Fibroblast of mammary gland (primary cell): ENCODE measurements around the gene UST.
"Not testable (repeated sequence)": the region's sequence is repeated elsewhere in the genome, so short reads cannot be mapped to it uniquely, and the experiment has no call there.

Source experiments
- DNase-seq: peaks from one replicate; pipeline ENCODE4 v3.0.0-alpha.2; 2010; ENCODE audit warnings: low read depth
- H3K4me3 ChIP-seq: 2 replicates; pipeline ENCODE4 v1.5.1; 2011; ENCODE audit warnings: low read depth, mild to moderate bottlenecking, low read length, moderate library complexity; ENCODE audit not compliant: control insufficient read depth
- TF ChIP-seq, protein P1 (sequence below): conservative IDR thresholded peaks from 2 replicates; pipeline ENCODE4 v1.5.1; 2011; ENCODE audit warnings: low read depth, low read length, inconsistent platforms; ENCODE audit not compliant: control insufficient read depth, insufficient read depth

UST gene

DNA sequence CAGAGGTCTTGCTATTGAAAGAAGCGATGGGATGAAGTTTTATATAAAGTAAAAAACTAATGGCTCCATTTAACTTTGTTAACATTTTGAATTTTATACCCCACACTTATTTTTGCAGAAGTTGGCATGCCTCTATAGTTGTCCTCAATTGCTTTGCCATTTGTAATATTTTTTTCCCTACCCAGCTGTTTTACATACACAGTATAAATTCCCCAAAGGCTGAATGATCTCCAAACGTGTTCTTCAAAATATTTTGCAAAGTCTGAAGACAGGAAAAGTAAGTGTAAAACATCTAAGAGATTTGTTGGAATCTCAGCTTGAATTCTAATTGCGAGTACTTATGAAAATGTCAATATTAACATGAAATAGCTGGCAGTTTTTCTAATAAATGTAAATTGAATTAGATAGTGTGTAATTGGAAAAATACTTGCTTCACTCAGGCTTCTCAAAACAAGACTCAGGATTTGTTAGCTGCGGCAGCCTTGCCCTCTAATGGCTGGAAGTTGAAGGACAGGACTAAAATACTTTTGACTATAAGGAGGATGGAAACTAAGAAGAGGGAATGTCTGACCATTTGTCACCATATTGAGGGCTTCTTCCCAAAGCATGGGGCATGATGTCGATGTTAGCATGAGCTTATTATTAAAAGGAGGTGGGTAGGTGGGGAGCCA lies 226.8 kb downstream of the UST start:
- TF ChIP-seq, protein P1, sequence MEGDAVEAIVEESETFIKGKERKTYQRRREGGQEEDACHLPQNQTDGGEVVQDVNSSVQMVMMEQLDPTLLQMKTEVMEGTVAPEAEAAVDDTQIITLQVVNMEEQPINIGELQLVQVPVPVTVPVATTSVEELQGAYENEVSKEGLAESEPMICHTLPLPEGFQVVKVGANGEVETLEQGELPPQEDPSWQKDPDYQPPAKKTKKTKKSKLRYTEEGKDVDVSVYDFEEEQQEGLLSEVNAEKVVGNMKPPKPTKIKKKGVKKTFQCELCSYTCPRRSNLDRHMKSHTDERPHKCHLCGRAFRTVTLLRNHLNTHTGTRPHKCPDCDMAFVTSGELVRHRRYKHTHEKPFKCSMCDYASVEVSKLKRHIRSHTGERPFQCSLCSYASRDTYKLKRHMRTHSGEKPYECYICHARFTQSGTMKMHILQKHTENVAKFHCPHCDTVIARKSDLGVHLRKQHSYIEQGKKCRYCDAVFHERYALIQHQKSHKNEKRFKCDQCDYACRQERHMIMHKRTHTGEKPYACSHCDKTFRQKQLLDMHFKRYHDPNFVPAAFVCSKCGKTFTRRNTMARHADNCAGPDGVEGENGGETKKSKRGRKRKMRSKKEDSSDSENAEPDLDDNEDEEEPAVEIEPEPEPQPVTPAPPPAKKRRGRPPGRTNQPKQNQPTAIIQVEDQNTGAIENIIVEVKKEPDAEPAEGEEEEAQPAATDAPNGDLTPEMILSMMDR, result peak; percentile 68
- peak; percentile 59 for DNase-seq
- no peak overlapping the region for H3K4me3 ChIP-seq

DNA sequence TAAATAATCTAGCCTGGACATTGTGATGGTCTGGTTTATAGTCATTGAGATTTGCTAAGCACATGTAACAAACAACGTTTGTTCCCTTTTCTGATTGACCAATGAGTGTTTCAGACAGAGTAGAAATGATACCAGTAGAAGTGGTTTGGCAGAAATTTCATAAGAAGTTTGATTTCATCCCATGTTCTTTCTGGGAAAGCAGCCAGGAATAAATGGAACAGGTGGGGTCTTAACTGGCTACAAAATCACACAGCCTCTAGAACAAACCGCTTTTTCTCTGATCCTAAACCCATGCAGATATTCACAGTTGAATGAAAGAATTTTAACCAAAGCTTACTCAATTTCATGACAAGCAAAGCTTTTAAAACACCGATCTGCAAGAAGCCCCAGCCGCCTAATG lies 227.5 kb downstream of the UST start:
- no peak overlapping the region for H3K4me3 ChIP-seq
- no peak for DNase-seq
- TF ChIP-seq, protein P1, result no peak

DNA sequence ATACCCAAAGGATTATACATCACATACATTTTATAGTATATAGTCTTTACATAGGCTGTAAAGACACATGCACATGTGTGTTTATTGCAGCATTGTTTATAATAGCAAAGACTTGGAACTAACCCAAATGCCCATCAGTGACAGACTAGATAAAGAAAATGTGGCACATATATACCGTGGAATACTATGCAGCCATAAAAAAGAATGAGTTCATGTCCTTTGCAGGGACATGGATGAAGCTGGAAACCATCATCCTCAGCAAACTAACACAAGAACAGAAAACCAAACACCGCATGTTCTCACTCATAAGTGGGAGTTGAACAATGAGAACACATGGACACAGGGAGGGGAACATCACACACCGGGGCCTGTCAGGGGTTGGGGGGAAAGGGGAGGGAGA lies 231.5 kb downstream of the UST start:
- not testable (repeated sequence) for DNase-seq

DNA sequence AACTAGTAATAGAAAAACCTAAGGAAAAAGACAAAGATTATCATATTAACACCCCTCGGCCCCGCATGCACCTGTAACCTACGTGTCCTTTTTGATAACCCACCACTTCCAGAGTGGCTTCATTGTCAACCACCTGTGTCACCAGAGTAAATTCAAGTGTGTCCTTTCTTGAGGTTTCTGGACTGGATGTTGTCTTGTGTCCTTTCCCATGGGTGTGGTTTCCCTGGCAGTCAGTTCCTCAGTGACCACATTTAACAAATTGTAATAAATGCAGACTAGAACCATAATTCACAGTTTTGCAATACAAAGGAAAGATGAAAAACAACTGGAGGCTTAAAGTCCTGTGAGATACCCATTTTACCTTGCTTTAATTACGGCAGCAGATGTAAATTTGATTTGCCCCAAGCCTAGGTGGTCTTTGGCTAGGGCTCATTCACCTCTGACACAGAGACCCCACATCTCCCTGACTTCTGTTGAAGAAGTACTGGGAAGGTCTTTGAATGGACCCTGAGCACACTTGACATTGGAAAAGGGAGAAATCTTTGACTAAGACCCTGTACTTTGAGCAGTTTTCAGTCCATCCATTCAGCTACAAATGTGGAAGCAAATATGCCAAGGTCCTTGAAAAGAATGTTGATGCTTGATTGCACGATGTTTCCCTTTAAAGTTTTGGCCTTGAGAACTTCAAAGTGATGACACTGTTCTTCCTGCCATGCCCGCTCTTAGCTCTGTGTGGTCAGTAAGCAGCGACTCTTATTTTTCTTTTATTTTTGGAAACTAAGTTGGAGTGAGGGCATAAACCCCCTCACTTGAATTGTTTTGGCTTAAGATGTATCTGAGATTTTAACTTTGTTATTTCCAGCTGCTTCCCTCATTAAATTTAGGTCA lies 232.4 kb downstream of the UST start:
- TF ChIP-seq, protein P1, result no peak
- H3K4me3 ChIP-seq, result no peak overlapping the region
- no peak for DNase-seq

More for the DNA sequence above, 231.5 kb downstream of the UST start:
- H3K4me3 ChIP-seq, result not testable (repeated sequence)

DNA sequence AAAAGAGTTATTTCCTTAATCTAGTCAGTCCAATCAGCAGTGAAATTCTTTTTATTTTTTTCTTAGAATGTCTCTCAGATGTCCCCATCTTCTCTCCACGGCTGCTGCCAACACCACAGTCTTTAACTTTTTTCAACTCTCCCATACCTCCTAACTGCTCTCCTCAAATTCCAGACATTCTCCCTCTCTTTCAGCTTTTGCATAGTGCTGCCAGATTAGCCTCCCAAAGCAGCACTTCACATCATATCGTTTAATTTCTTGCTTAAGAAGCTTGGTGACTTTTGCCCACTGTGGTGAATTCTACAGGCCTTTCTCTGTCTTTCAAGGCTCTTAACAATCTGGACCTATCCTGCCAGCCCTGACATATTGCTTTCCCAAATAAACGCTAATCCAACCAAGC lies 233.4 kb downstream of the UST start:
- no peak for DNase-seq
- TF ChIP-seq, protein P1, result no peak

DNA sequence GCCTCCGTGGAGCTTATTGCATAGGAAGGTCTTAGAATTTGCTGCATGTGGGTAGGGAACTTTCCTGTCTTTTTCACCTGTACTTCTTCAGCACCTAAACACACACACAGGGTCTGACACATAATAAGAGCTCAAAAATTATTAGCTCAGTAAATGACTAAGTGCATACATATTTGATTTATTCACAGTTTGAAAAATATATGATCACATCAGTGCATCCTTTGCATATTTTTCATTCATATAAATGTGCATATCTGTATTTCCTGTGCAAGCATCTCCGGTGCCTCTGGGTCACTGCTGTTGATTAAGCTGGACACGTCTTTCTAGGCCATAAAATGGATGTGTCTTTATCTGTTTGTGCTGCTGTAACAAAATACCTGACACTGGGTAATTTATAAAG lies 234.7 kb downstream of the UST start:
- TF ChIP-seq, protein P1, result no peak
- H3K4me3 ChIP-seq, result no peak overlapping the region
- DNase-seq, result no peak

More for the DNA sequence above, 233.4 kb downstream of the UST start:
- no peak overlapping the region for H3K4me3 ChIP-seq

DNA sequence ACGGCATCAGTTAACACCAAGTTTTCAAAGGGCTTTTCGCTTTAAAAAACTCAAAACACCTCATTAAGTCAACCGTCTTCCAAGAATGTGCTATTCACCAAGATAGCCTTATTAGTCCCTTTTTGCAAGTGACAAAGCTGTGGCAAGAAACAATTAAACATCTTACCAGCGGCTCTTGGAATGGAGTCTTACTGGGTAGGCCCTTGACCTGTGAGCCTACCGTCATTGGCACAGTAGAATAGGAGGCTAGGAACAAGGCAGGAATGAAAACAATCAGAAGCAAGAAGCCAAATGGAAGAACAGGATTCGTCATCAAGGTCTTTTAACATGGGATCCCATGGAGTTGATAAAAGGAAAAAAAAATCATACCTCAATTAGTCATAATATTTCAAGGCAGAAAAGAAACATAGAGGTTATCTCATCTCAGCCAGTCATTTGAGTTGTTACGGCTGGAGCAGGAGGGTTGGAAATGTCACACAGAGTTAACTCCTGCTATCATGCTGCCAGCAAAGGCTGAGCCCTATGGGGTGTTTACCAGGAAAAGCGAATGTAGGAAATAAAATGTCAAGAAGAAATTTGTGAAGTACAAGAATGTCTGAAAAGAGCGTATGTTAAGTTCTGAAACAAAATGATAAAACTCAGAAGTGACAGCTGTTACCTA lies 236.4 kb downstream of the UST start:
- no peak for DNase-seq
- no peak overlapping the region for H3K4me3 ChIP-seq
- TF ChIP-seq, protein P1, result no peak
